Myocyte (in vitro differentiated cells): ENCODE data around the gene CLK4. TPM values are rescaled to one million over a fixed set of nuclear protein-coding genes. Genes with fewer than 3 reads are reported as not detected.

Experiments
- DNase-seq: peaks from one replicate; pipeline ENCODE4 v3.0.0-alpha.2; 2012; ENCODE audit warnings: low read depth
- total RNA-seq: library from RNA; depleted of rRNA; stranded (reverse); fragments of >200 nt; gene quantifications from 2 replicates; pipeline ENCODE4 v1.2.3, GENCODE V29; 2014

Gene CLK4
- total RNA-seq, 1 donor from 2014 or later = 23.8 TPM

DNA sequence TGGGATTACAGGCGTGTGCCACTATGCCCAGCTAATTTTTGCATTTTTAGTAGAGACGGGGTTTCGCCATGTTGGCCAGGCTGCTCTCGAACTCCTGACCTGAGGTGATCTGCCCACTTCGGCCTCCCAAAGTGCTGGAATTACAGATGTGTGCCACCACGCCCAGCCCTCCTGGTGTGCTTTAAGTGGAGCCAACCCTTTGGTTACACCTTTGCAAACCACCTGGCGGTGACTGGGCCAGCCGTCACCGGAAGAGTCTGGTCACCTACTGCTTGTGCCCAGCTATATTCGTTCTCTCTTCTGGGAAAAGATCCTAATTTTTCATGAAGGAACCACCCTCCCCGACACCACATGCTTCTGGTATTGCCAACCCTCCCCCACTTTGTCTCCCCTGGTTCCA lies 72.5 kb downstream of the CLK4 start:
- no peak for DNase-seq

DNA sequence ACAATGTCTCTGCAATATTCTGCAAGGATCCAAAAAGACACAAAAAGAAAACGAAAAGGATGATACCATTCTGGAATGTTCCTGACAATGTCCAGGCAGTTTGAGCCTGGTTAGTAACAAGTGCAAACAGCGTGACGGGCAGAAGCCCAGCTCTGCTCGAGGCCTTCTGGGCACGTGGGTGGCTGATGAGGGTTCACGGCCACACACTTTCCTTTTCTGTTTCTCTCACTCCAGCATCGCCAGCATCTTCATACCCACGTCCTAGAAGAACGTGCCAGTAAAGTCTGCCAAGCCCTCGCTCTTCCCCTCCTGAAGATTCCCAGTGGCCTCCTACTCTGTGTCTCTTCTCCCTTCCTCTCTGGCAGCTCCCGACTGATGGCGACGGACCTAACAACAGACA lies 73.3 kb downstream of the CLK4 start:
- no peak for DNase-seq

Other genes with a start within 250 kb of the CLK4 start
- gene COL23A1, start 36.7 kb downstream of the CLK4 start, total RNA-seq = 0.19 and 0.21 TPM in 2 replicates
- gene ZNF354A, start 103.6 kb upstream of the CLK4 start, total RNA-seq = 12.6 and 14.3 TPM in 2 replicates
- gene ZNF354B, start 232.9 kb upstream of the CLK4 start, total RNA-seq = 12.2 and 16.8 TPM in 2 replicates